G401 (cell line): ENCODE results near the gene SLC9A9. TPM values are rescaled to one million over a fixed set of nuclear protein-coding genes. Genes with fewer than 3 reads are reported as not detected.
A peak's percentile ranks its signal among the peaks of the same experiment; 100 is the strongest.

Source experiments
- DNase-seq: peaks from one replicate; pipeline ENCODE4 v3.0.0-alpha.2; 2015; ENCODE audit warnings: low spot score
- in situ Hi-C: cut with HindIII; loops from 2 replicates; pipeline ENCODE4 v1.10.0; 2016; ENCODE audit warnings: low sequenced_read_pairs, mixed read lengths
- total RNA-seq: library from RNA; depleted of rRNA; stranded (reverse); fragments of >200 nt; shearing (Covaris generic); gene quantifications from 2 replicates; pipeline ENCODE4 v1.2.3, GENCODE V29; 2014

Gene SLC9A9
- total RNA-seq, 1 experiment from 2014 or later = not detected

DNA sequence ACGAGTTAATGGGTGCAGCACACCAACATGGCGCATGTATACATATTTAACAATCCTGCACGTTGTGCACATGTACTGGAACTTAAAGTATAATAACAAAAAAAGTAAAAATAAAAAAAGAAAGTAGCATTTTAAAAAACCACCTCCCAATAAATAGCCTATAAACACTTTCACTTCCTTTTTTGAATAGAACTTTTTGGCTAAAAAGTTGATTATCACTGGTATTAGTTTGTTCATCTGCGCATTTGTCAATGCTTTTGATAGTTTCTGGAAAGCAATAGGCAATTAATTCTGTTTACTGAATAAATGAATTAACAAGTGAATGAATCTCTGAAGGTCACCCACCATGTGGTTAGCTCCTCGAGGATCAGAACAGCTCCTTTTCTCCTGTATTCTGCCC, 179.9 kb downstream of the SLC9A9 start:
- in situ Hi-C loops = no loop called here
- DNase-seq = no peak

DNA sequence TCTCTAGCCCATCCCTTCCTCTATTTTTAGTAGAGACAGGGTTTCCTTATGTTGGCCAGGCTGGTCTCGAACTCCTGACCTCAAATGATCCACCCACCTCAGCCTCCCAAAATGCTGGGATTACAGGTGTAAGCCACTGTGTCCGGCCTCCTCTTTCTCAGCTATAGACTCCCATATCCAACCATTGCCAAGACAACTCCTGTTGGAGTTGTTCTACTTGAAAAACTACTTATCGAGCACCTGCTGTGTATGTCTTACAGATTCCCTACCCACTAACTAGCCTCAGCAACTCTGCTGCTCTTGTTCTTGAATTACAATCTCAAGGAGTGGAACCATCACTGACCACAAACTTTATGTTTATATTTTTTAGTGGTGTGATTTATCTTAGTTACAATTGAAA, 186.6 kb downstream of the SLC9A9 start:
- DNase-seq = no peak
- in situ Hi-C loops = no loop called here

GRCh38 chr3:143658861-143659260, 189.4 kb downstream of the SLC9A9 start:
- in situ Hi-C loops = no loop called here
- no peak for DNase-seq

GRCh38 chr3:143658116-143658515, 190.2 kb downstream of the SLC9A9 start:
- DNase-seq = no peak
- in situ Hi-C loops = no loop called here

- DNase-seq = no peak
- in situ Hi-C loops = no loop called here
Measured at GRCh38 chr3:143657391-143657790, 190.9 kb downstream of the SLC9A9 start.

- in situ Hi-C loops = no loop called here
- DNase-seq = no peak
Measured at GRCh38 chr3:143654906-143655305, 193.4 kb downstream of the SLC9A9 start.

DNA sequence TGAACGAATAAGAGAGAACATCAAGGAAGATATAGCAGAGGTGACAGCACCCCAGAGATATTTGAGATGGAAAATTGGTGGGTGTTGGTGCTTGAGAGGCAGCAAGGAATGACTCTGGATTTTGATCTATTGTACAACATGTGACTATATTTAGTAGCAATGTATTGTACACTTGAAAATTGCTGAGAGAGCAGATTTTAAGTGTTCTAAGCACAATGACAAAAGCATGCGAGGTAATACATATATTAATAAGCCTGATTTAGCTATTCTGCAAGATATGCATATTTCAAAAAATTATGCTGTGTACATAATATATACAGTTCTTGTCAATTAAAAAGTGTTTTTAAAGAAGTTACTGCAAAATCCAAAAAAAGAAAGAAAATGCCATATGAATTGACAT, 194.3 kb downstream of the SLC9A9 start:
- DNase-seq = no peak
- in situ Hi-C loops = no loop called here

DNA sequence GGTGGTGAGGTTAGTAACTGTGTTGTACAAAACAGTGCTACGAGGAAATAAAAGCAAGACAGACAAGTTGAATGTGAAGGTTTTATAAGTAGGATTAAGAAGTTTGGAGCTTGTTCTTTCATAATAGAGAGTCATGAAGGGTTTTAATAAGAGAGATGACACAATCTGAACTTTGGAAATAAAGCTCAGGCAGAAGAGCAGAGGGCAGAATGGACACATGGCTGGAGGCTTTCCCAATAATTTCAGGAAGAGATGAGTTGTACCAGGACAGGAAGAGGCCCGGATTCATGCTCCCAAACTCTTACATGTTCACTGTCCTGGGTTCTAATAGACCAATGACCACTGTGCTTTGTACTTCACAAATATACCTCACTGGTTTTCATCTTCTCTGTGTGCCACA, 194.8 kb downstream of the SLC9A9 start:
- no peak for DNase-seq
- in situ Hi-C loops = no loop called here

DNA sequence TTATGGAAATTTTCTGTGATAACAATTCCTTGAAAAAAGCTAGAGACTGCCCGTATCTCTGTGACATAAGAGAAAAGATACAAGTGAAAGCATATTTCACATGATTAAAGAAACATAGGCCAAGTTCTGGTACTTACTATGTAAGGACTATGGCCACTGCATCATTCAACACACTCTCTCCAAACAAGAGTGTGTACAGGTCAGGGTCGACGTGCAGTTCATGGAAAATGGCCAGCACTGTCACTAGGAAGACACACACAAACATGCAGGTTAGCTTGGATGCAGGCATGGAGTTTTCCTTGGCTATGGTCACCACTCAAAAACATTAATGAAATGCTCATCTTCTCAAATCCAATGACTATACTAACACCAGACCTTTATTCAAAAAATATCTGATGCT, 196.2 kb downstream of the SLC9A9 start:
- in situ Hi-C loops = no loop called here
- no peak for DNase-seq

GRCh38 chr3:143650827-143651226, 197.4 kb downstream of the SLC9A9 start:
- DNase-seq = no peak
- in situ Hi-C loops = no loop called here

GRCh38 chr3:143650120-143650519, 198.1 kb downstream of the SLC9A9 start:
- in situ Hi-C loops = no loop called here
- no peak for DNase-seq

GRCh38 chr3:143648708-143649107, 199.6 kb downstream of the SLC9A9 start:
- no peak for DNase-seq
- in situ Hi-C loops = no loop called here

GRCh38 chr3:143648218-143648617, 200.1 kb downstream of the SLC9A9 start:
- in situ Hi-C loops = no loop called here
- DNase-seq = no peak

DNA sequence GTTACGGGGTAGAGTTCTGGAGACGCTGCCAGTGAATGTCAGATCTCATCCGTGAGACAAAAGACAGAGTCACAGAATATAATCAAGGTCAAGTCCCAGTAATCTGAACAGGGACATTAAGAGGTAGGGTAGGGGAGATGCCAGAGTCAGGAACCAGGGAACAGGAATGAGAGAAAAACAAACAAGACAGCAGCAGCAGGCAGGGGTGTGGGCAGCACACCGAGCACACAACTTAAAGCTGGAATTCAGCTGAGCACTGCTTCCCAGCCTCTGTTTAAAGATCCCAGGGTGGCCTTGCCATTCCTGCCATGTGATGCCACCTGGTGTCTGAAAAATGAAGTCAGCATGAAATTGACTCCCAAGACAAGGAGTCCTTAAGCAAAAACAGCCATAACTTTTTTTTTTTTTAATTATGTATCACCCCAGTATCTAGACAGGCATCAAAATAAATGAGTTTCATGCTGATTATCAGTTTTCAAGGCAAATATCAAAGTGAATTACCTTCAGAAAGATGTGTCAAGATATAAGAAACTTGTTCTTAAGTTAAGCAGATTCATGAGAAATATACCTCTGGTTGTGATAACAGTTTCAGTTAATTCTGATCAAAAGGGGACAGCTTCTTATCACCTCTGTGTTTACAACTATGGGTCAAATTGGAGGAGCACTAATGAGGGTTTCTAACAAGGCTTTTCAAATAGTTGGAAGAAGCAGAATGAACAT, 203.7 kb downstream of the SLC9A9 start:
- in situ Hi-C loops = no loop called here

DNA sequence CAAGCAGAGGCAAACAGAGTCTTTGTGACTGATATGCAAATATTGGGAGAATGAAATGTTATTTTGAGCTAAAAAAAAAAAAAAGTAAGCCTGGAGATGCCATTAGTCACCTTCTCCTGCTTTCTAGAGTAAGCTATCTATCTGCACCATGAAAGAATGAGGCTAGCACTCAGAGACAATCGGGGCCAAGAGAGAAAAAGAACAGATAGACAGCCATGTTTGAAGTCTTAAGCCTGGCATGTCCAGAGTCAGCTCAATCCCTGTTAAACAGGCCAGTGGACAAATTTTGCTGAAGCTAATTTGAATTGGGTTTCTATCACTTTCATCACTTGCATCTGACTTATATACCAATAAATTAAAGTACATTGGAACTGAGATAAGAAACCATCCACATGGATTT, 204.4 kb downstream of the SLC9A9 start:
- no peak for DNase-seq
- in situ Hi-C loops = no loop called here

More for the DNA sequence above, 203.7 kb downstream of the SLC9A9 start:
- DNase-seq = peak; percentile 19

DNA sequence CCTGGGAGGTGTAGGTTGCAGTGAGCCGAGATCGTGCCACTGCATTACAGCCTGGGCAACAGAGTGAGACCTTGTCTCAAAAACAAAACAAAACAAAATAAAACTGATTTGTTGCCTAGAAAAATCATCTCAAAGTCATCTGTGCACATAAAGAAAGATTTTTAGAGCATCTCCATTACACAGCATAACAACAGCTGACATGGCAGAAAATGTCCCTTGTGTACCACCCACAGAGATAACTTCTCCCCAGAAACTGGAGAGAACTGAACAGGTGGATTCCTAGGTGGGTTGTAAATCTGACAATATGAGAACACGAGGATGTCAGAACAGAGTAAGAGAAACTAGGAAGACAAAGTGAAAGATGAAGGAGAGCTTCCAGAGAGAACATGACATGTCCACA, 207.5 kb downstream of the SLC9A9 start:
- in situ Hi-C loops = no loop called here
- no peak for DNase-seq

GRCh38 chr3:143637133-143637532, 211.1 kb downstream of the SLC9A9 start:
- DNase-seq = no peak
- in situ Hi-C loops = no loop called here

DNA sequence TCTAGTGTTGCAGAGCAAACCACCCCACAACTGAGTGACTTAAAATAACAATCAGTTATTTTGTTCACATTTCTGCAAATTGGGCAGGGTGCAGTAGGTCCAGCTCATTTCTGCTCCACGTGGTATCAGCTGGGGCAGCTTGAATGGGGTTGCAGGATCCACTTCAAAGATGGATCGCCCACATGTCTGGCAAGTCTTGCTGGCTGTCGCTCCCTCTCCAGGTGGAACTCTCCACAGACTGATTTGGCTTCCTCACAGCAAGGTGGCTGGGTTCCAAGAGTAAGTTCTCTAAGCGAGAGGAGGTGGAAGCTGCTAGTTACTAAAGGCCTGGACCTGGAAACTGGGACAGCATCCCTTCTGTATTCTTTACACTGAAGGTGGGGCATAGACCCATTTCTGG, 213.3 kb downstream of the SLC9A9 start:
- DNase-seq = peak; percentile 69
- in situ Hi-C loops = no loop called here

DNA sequence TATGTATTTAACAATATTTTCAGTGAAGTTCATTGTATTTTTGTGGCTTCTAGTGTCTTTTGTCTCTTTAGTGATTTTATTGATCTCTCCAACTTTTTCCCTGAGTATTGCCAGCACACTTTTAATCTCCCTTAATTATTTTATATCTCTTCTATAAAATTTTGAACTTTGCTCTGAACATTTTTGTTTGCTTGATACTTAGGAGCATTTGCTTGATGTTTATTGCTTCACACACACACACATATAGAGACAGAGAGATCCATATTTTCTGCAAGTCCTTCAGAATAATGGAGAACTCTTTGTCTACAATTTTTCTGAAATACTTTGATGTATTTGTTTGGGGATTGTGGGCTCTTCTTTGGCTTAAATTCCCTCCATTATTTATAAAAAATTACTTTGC, 213.8 kb downstream of the SLC9A9 start:
- no peak for DNase-seq
- in situ Hi-C loops = no loop called here

DNA sequence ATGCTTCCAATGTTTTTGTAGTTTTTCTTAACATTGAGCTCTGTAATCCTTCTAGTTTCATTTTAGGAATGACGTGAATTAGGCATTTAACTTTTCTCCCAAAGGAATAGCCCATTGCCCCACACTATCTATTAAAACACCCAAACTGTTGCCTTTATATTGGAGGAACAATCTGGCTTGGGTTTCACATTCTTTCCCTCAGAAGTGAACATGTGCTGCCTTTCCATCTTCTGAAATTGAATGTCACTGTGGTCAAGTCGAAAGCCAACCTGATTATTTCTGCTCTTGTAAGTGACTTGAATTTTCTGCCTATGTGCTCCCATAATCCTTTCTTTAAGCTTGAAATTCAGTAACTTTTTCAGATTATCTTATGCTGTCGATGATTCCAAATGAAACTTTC, 214.5 kb downstream of the SLC9A9 start:
- DNase-seq = no peak
- in situ Hi-C loops = no loop called here

GRCh38 chr3:143629726-143630125, 218.5 kb downstream of the SLC9A9 start:
- in situ Hi-C loops = no loop called here
- no peak for DNase-seq

- in situ Hi-C loops = no loop called here
- DNase-seq = no peak
Measured at GRCh38 chr3:143628971-143629370, 219.3 kb downstream of the SLC9A9 start.
